ENCODE measurements around the gene TSHZ2.

DNA sequence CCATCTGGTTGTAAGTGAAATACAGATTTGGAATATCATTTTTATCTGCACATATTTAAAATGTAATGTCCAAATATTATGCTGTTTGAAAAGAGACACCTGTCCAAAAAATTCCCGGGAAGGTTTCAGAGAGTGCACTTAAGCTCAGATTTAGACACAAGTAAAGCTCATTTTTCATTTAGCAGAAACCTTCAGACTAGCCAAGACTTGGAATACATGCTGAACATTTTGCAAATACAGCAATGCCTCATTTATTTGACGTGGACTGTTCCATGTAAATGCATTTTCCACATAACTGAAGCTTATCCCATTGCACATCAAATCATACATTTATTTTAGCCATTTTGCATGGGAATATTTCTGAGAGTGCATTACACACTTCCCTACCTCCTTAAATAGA is 340.8 kb downstream of the TSHZ2 start:
- no peak for TF ChIP-seq POLR2A (IDR thresholded peaks at IDR 0.05)
- TF ChIP-seq, protein P1, sequence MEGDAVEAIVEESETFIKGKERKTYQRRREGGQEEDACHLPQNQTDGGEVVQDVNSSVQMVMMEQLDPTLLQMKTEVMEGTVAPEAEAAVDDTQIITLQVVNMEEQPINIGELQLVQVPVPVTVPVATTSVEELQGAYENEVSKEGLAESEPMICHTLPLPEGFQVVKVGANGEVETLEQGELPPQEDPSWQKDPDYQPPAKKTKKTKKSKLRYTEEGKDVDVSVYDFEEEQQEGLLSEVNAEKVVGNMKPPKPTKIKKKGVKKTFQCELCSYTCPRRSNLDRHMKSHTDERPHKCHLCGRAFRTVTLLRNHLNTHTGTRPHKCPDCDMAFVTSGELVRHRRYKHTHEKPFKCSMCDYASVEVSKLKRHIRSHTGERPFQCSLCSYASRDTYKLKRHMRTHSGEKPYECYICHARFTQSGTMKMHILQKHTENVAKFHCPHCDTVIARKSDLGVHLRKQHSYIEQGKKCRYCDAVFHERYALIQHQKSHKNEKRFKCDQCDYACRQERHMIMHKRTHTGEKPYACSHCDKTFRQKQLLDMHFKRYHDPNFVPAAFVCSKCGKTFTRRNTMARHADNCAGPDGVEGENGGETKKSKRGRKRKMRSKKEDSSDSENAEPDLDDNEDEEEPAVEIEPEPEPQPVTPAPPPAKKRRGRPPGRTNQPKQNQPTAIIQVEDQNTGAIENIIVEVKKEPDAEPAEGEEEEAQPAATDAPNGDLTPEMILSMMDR (IDR thresholded peaks at IDR 0.05), result no peak

All from heart left ventricle (tissue), 13 donors.